Measurements from ENCODE around the gene RIN3. TPM values are rescaled to one million over a fixed set of nuclear protein-coding genes. Genes with fewer than 3 reads are reported as not detected.

RIN3 gene
- total RNA-seq, 1 experiment from 2014 or later = 4.8 TPM

DNA sequence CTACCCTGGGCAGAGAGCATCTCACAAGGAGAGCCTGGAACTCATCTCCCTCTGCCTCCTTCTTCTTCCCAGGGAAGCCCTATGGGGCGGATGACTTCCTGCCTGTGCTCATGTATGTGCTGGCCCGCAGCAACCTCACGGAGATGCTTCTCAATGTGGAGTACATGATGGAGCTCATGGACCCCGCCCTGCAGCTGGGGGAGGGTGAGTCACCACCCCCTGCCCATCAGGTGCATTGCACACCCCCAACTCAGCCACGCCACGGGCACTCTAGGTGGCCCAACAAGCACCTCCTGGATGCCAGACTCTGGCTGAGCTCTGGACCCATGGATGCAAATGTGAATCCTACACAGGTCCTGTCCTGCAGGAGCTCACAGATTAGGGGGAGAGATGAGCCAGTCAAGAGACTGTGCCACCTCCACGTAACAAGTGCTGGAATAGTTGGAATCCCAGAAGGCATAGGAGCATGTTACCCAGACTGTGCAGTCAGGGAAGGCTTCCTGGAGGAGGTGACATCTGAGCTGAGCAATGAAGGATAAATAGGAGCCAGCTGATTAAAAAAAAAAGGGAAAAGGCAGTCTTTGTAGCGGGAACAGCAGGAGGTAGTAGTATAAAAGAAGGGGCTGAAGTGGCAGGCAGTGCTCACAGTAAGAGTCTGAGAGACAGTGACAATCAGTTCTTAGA lies 163.0 kb downstream of the RIN3 start:
- H3K4me2 ChIP-seq (ENCODE audit: low read length) = no peak overlapping the region
- no peaks in the 10 kb centered on the region for H3K9me3 ChIP-seq (ENCODE audit: low read length)
- H3K9ac ChIP-seq (ENCODE audit: low read length) = no peak overlapping the region
- no peak overlapping the region for H3K27ac ChIP-seq (ENCODE audit: low read length)
- ATAC-seq (no peak), DNase-seq (no peak)
- no peaks in the 10 kb centered on the region for H3K27me3 ChIP-seq (ENCODE audit: low read length)
- ChIA-PET CTCF (no interaction called here), POLR2A (ENCODE audit: unreplicated experiment) (no interaction called here)
- H3K4me1 ChIP-seq (ENCODE audit: insufficient read depth, low read length) = peaks cover 10% of the 10 kb centered on the region
- H3K79me2 ChIP-seq (ENCODE audit: low read length) = no peaks in the 10 kb centered on the region
- H3F3A ChIP-seq (ENCODE audit: low read length, unreplicated experiment) = no peaks in the 10 kb centered on the region
- TF ChIP-seq EZH2phosphoT487 (IDR thresholded peaks at IDR 0.05; ENCODE audit: borderline replicate concordance, low read length) = no peak
- TF ChIP-seq, protein P1, sequence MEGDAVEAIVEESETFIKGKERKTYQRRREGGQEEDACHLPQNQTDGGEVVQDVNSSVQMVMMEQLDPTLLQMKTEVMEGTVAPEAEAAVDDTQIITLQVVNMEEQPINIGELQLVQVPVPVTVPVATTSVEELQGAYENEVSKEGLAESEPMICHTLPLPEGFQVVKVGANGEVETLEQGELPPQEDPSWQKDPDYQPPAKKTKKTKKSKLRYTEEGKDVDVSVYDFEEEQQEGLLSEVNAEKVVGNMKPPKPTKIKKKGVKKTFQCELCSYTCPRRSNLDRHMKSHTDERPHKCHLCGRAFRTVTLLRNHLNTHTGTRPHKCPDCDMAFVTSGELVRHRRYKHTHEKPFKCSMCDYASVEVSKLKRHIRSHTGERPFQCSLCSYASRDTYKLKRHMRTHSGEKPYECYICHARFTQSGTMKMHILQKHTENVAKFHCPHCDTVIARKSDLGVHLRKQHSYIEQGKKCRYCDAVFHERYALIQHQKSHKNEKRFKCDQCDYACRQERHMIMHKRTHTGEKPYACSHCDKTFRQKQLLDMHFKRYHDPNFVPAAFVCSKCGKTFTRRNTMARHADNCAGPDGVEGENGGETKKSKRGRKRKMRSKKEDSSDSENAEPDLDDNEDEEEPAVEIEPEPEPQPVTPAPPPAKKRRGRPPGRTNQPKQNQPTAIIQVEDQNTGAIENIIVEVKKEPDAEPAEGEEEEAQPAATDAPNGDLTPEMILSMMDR (conservative IDR thresholded peaks at IDR 0.05; ENCODE audit: low read depth, low read length) = no peak
- no peak for TF ChIP-seq EZH2 (IDR thresholded peaks at IDR 0.05; ENCODE audit: low read length, unreplicated experiment)
- BruUV-seq (replicated peaks) = no TSS peak
- H3K4me3 ChIP-seq (ENCODE audit: low read length) = no peak overlapping the region
- intact Hi-C loops (cut with micrococcal nuclease) = no loop called here
- H3K36me3 ChIP-seq (ENCODE audit: low read depth, low read length) = no peaks in the 10 kb centered on the region
- H4K20me1 ChIP-seq (ENCODE audit: low read length) = no peaks in the 10 kb centered on the region
- H2AFZ ChIP-seq (ENCODE audit: low read length) = no peak overlapping the region
- no peaks in the 10 kb centered on the region for H3K9me2 ChIP-seq (replicated peaks; ENCODE audit: low read length)

DNA sequence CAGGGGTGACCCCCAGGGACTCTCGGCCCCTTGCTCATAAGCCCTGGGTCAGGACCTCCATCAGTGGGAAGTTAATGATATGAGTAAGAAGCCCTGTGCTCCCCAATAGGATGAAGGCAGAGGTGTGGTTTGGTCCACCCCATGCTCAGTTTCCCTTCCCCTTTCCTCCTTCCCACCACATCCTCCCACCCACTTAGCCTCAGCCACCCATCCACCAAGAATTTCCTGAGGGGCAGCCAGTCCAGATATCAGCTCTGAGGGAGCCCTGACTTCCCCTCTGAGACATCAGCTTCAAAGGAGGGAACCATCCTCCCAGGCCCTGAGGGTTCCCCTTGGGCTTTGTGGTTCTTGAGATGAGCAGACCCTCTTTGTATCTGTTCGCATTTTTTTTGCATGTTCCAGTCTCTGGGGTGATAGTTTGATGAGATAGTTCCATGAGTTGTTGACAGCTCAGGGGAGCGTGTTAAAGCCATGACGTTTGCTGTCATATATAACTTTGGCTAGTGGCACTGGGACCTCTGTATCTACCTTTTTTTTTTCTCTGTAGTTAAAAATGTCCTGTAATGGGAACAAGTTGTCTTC lies 163.6 kb downstream of the RIN3 start:
- no peak overlapping the region for H3K9ac ChIP-seq (ENCODE audit: low read length)
- H3K4me3 ChIP-seq (ENCODE audit: low read length) = no peak overlapping the region
- no peaks in the 10 kb centered on the region for H3K36me3 ChIP-seq (ENCODE audit: low read depth, low read length)
- ChIA-PET CTCF (no interaction called here), POLR2A (ENCODE audit: unreplicated experiment) (no interaction called here)
- no peaks in the 10 kb centered on the region for H4K20me1 ChIP-seq (ENCODE audit: low read length)
- no peak overlapping the region for H3K27ac ChIP-seq (ENCODE audit: low read length)
- intact Hi-C loops (cut with micrococcal nuclease) = no loop called here
- no peaks in the 10 kb centered on the region for H3K9me2 ChIP-seq (replicated peaks; ENCODE audit: low read length)
- TF ChIP-seq, protein P1 (conservative IDR thresholded peaks at IDR 0.05; ENCODE audit: low read depth, low read length) = no peak
- no peak for TF ChIP-seq EZH2 (IDR thresholded peaks at IDR 0.05; ENCODE audit: low read length, unreplicated experiment)
- no peak for TF ChIP-seq EZH2phosphoT487 (IDR thresholded peaks at IDR 0.05; ENCODE audit: borderline replicate concordance, low read length)
- H3K9me3 ChIP-seq (ENCODE audit: low read length) = no peaks in the 10 kb centered on the region
- H3K4me2 ChIP-seq (ENCODE audit: low read length) = no peak overlapping the region
- peaks cover 12% of the 10 kb centered on the region for H3K4me1 ChIP-seq (ENCODE audit: insufficient read depth, low read length)
- no peak for ATAC-seq
- H3F3A ChIP-seq (ENCODE audit: low read length, unreplicated experiment) = no peaks in the 10 kb centered on the region
- no peak for DNase-seq
- no peaks in the 10 kb centered on the region for H3K27me3 ChIP-seq (ENCODE audit: low read length)
- no peak overlapping the region for H2AFZ ChIP-seq (ENCODE audit: low read length)
- BruUV-seq (replicated peaks) = no TSS peak
- H3K79me2 ChIP-seq (ENCODE audit: low read length) = no peaks in the 10 kb centered on the region

DNA sequence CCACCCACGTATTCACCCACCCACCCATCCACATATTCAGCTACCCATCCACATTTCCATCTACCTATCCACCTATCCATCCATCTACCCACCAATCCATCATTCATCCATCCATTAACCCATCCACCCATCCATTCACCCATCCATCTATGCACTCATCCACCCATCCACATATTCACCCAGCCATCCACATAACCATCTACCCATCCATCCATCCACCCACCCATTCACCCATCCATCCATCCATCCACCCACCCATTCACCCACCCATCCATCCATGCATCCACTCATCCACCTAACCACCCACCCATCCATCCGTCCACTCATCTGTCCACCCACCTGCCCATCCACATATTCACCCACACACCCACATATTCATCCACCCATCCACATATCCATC lies 164.4 kb downstream of the RIN3 start:
- ChIA-PET POLR2A (ENCODE audit: unreplicated experiment) (no interaction called here), CTCF (no interaction called here)
- H3K4me1 ChIP-seq (ENCODE audit: insufficient read depth, low read length) = peaks cover 12% of the 10 kb centered on the region
- no peak overlapping the region for H3K4me2 ChIP-seq (ENCODE audit: low read length)
- H3K79me2 ChIP-seq (ENCODE audit: low read length) = no peaks in the 10 kb centered on the region
- H2AFZ ChIP-seq (ENCODE audit: low read length) = no peak overlapping the region
- no peaks in the 10 kb centered on the region for H3F3A ChIP-seq (ENCODE audit: low read length, unreplicated experiment)
- no peaks in the 10 kb centered on the region for H3K9me3 ChIP-seq (ENCODE audit: low read length)
- H3K36me3 ChIP-seq (ENCODE audit: low read depth, low read length) = no peaks in the 10 kb centered on the region
- no peak overlapping the region for H3K27ac ChIP-seq (ENCODE audit: low read length)
- H3K27me3 ChIP-seq (ENCODE audit: low read length) = no peaks in the 10 kb centered on the region
- TF ChIP-seq EZH2phosphoT487 (IDR thresholded peaks at IDR 0.05; ENCODE audit: borderline replicate concordance, low read length) (no peak), EZH2 (IDR thresholded peaks at IDR 0.05; ENCODE audit: low read length, unreplicated experiment) (no peak)
- TF ChIP-seq, protein P1 (conservative IDR thresholded peaks at IDR 0.05; ENCODE audit: low read depth, low read length) = no peak
- BruUV-seq (replicated peaks) = no TSS peak
- intact Hi-C loops (cut with micrococcal nuclease) = no loop called here
- DNase-seq = no peak
- no peak overlapping the region for H3K9ac ChIP-seq (ENCODE audit: low read length)
- H3K9me2 ChIP-seq (replicated peaks; ENCODE audit: low read length) = no peaks in the 10 kb centered on the region
- no peaks in the 10 kb centered on the region for H4K20me1 ChIP-seq (ENCODE audit: low read length)
- no peak overlapping the region for H3K4me3 ChIP-seq (ENCODE audit: low read length)
- ATAC-seq = no peak

Measured in PC-3 (cell line).